K562 (cell line): ENCODE results near the gene HACD1. TPM values are rescaled to one million over a fixed set of nuclear protein-coding genes. Genes with fewer than 3 reads are reported as not detected.
A peak's percentile ranks its signal among the peaks of the same experiment; 100 is the strongest.

Source experiments
- C11orf30 ChIP-seq: fragments of 450-650 bp; IDR thresholded peaks from 2 replicates; pipeline ENCODE4 v1.6.1; 2016; ENCODE audit warnings: low read depth, mild to moderate bottlenecking
- CBX1 ChIP-seq: sonication (generic); IDR thresholded peaks from 2 replicates; pipeline ENCODE4 v1.6.1; 2016; ENCODE audit warnings: antibody characterized with exemption, low read depth, mild to moderate bottlenecking
- MAFF ChIP-seq: IDR thresholded peaks from 2 replicates; pipeline ENCODE4 v1.6.1; 2012; ENCODE audit warnings: low read length, improper control_type of control experiment
- MAFK ChIP-seq: IDR thresholded peaks from 2 replicates; pipeline ENCODE4 v1.6.1; 2011; ENCODE audit warnings: low read length, improper control_type of control experiment
- NFRKB ChIP-seq: fragments of 450-650 bp; IDR thresholded peaks from 2 replicates; pipeline ENCODE4 v1.6.1; 2016; ENCODE audit warnings: low read depth
- NUFIP1 ChIP-seq: fragments of 450-650 bp; IDR thresholded peaks from 2 replicates; pipeline ENCODE4 v1.6.1; 2018; ENCODE audit not compliant: partially characterized antibody
- RBM15 ChIP-seq: fragments of 200-400 bp; formaldehyde crosslinking; IDR thresholded peaks from 2 replicates; pipeline ENCODE4 v1.6.1; 2018; ENCODE audit warnings: mild to moderate bottlenecking, low read length, moderate library complexity; ENCODE audit not compliant: insufficient read depth
- SOX6 ChIP-seq: fragments of 450-650 bp; IDR thresholded peaks from 2 replicates; pipeline ENCODE4 v1.6.1; 2014; ENCODE audit warnings: mild to moderate bottlenecking
- TEAD4 ChIP-seq, 2 experiments: sonication (generic) in 1 of 2; formaldehyde crosslinking in 1 of 2; IDR thresholded peaks; 2 replicates each; pipeline versions ENCODE4 v1.6.1 to v1.8.0; 2012 to 2022; ENCODE audit warnings: borderline replicate concordance in 1 of 2, inconsistent platforms in 1 of 2, low read length in 1 of 2, mild to moderate bottlenecking in 1 of 2, missing genetic modification reagents in 1 of 2
- TOE1 ChIP-seq, 2 experiments: fragments of 450-650 bp in 1 of 2; sonication (generic) in 1 of 2; formaldehyde crosslinking in 1 of 2; IDR thresholded peaks; 2 replicates each; pipeline versions ENCODE4 v1.7.1 to v1.8.0; 2016 to 2022; ENCODE audit warnings: borderline replicate concordance in 2 of 2, mild to moderate bottlenecking in 2 of 2, antibody characterized with exemption in 1 of 2, inconsistent platforms in 1 of 2, low read depth in 1 of 2, missing genetic modification reagents in 1 of 2, moderate library complexity in 1 of 2
- TRIM25 ChIP-seq: fragments of 450-650 bp; IDR thresholded peaks from 2 replicates; pipeline ENCODE4 v1.7.0; 2016; ENCODE audit warnings: borderline replicate concordance
- ZC3H8 ChIP-seq: fragments of 450-650 bp; IDR thresholded peaks from 2 replicates; pipeline ENCODE4 v1.6.1; 2017
- ZNF212 ChIP-seq: fragments of 450-650 bp; formaldehyde crosslinking; IDR thresholded peaks from 2 replicates; pipeline ENCODE4 v1.4.0; 2020; ENCODE audit warnings: mild to moderate bottlenecking
- ZNF263 ChIP-seq: sonication (generic); formaldehyde crosslinking; IDR thresholded peaks from 2 replicates; pipeline ENCODE4 v1.8.0; 2022; ENCODE audit warnings: mild to moderate bottlenecking, missing genetic modification reagents, borderline replicate concordance
- polyA plus RNA-seq, 8 experiments: library from polyadenylated mRNA; depleted of rRNA in 4 of 8; stranded (reverse) in 5 of 8; unstranded in 3 of 8; fragments of >200 nt; fragmentation: Nextera tagmentation in 2 of 8; fragmentation: Illumina TruSeq in 1 of 8; extraction: Ambion mirVana in 2 of 8; extraction: Trizol in 1 of 8; gene quantifications; 2 replicates each; pipeline versions ENCODE4 v1.2.1 to v1.2.3, GENCODE V29; 2011 to 2014; ENCODE audit warnings: inconsistent platforms in 1 of 8, missing spikeins in 1 of 8
- total RNA-seq, 7 experiments: library from RNA; depleted of rRNA in 6 of 7; stranded (reverse); fragments of >200 nt in 6 of 7; fragmentation: Illumina TruSeq in 2 of 7; extraction: Trizol in 2 of 7; gene quantifications; 2 replicates each; pipeline versions ENCODE4 v1.2.1 to v1.2.3, GENCODE V29; 2011 to 2021; ENCODE audit warnings: low replicate concordance in 1 of 7
- TF ChIP-seq, protein P1 (sequence below): fragments of 450-650 bp; IDR thresholded peaks from 2 replicates; pipeline ENCODE4 v1.6.1; 2016; ENCODE audit warnings: missing biosample characterization, missing genetic modification characterization

Gene HACD1
- total and polyA plus RNA-seq, 9 of the 15 experiments (the other 6 are each of a cell fraction or from before 2014, with no cell fraction given): 0.99 to 4.5 (median 2.4) TPM

GRCh38 chr10:17644485-17644943 lies 27.3 kb upstream of the HACD1 start (continued):
- TF ChIP-seq TRIM25: 0 out of 2 replicates have a peak, but pooled peaks have one; percentile 66
- TF ChIP-seq ZNF212 (CRISPR knock-in tag): no peak
- TF ChIP-seq RBM15: no peak
- no peak for TF ChIP-seq TOE1 (IDR thresholded peaks at IDR 0.05; ENCODE audit: borderline replicate concordance)
- no peak for TF ChIP-seq TOE1 (CRISPR knock-in tag; IDR thresholded peaks at IDR 0.05; ENCODE audit: borderline replicate concordance, low read depth)
- TF ChIP-seq NFRKB: no peak
- no peak for TF ChIP-seq CBX1
- TF ChIP-seq MAFK: peak; percentile 55; the same call in 1 of the 2 replicates
- TF ChIP-seq ZNF263 (CRISPR knock-in tag): peak; percentile 72; the same call in 1 of the 2 replicates
- TF ChIP-seq ZC3H8: no peak
- no peak for TF ChIP-seq SOX6
- TF ChIP-seq TEAD4 (IDR thresholded peaks at IDR 0.05; ENCODE audit: low read length): no peak
- no peak for TF ChIP-seq TEAD4 (CRISPR knock-in tag; IDR thresholded peaks at IDR 0.05; ENCODE audit: borderline replicate concordance)
- TF ChIP-seq MAFF: peak; percentile 68; the same call in 1 of the 2 replicates
- TF ChIP-seq, protein P1, sequence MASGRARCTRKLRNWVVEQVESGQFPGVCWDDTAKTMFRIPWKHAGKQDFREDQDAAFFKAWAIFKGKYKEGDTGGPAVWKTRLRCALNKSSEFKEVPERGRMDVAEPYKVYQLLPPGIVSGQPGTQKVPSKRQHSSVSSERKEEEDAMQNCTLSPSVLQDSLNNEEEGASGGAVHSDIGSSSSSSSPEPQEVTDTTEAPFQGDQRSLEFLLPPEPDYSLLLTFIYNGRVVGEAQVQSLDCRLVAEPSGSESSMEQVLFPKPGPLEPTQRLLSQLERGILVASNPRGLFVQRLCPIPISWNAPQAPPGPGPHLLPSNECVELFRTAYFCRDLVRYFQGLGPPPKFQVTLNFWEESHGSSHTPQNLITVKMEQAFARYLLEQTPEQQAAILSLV (tag): no peak
- TF ChIP-seq NUFIP1: no peak
- TF ChIP-seq C11orf30: peak; percentile 68
